GM08714 (cell line): ENCODE results near the gene COL15A1.

Experiments used
- H3K4me3 ChIP-seq: fragments of 200-500 bp; sonication (Bioruptor generic); 2 replicates; pipeline ENCODE4 v1.5.1; 2014; ENCODE audit warnings: mild to moderate bottlenecking, low read length, inconsistent platforms
- ZNF274 ChIP-seq: IDR thresholded peaks from 2 replicates; pipeline ENCODE4 v1.6.1; 2012; ENCODE audit warnings: mild to moderate bottlenecking, low read depth, low read length

COL15A1 gene

DNA sequence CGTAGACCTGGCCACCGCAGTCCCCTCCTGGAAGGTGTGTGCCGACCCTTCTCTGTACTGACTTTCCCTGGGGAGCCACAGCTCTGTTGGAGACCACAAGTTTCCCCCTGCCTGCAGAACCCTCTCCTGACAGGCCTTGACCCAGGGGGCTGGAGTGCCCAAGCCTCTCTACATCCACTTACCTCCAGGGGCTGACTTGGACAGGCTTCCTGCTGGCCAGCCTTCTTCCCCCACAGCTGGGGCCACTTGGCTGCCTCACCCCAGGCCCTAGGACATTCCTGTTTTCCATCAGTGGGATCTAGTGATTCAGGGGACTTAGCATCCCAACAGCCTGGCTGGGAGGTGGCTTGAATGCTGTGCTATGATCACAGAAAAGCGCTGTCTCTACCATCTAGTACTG is 23.6 kb downstream of the COL15A1 start:
- TF ChIP-seq ZNF274, result no peak

DNA sequence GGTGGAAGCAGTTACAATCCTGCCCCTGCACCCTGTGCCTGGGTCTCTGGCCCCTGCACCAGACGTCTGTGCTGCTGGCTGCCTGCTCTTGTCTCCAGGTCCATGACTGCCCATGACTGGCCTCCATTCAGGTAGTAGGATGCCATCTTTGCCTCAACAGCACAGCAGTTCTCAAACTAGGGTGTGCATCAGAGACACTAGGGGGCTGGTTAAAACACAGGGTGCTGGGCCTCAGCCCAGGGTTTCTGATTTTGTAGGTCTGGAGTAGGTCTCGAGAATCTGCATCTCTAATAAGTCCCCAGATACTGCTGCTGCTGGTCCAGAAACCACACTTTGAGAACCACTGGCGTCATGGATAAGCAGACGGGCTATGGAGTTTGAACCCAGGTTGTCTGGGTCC is 24.0 kb downstream of the COL15A1 start:
- no peak for TF ChIP-seq ZNF274
- no peak overlapping the region for H3K4me3 ChIP-seq

More for the DNA sequence above, 23.6 kb downstream of the COL15A1 start:
- no peak overlapping the region for H3K4me3 ChIP-seq

DNA sequence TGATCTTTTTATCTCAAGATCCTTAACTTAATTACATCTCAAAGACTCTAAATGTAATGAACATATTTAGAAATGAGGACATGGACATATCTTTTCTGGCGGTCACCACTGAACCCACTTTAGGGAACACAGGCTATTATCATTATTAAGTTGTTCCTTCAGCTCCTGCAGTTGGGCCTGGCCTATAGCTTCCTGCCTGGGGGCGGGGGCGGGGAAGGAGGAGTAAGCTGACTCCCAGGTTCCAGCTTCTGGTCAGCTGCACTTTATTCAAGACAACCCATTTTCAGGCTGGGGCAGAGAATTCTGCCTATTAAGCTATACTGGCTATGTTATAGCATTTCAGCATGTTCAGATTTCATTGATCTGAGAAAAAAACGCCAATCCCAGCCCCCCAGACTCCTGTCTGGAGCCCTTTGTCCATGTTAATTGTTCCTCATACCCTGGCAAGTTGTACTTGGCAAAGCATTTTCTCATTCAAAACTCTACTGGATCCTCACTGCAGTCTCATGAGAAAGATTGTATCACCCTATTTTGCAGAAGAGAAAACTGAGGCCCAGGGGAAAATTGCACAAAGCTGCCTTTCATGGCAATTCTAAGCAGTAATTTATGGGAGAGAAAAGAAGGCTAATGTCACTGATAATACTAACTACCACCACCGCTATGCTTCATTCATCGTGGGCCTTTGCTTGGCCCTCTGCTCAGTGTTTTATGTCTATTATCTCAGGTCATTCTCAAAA is 25.1 kb downstream of the COL15A1 start:
- no peak for TF ChIP-seq ZNF274

DNA sequence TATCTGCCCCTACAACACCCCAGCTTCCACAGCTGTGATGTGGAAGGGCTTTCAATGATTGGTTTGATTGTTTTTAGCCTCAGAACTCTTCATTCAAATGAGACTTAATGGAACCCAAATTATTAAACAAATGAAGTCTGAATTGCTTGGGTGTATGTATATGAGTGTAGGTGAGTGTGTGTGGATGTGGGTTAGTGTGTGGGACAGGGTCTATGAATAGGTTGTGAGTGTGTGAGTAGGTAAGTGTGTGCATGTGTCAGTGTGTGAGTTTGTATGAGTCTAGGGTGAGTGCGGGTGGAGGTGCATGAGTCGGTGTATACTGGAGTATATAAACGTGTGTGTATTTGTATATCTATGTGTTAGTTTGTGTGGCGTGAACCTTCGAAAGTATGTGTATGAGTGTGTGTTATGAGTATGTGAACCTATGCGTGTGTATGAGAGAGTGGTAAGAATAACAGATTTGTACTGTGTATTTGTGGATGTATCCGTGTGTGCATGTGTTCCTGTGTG is 26.9 kb downstream of the COL15A1 start:
- no peak overlapping the region for H3K4me3 ChIP-seq
- no peak for TF ChIP-seq ZNF274

More for the DNA sequence above, 25.1 kb downstream of the COL15A1 start:
- no peak overlapping the region for H3K4me3 ChIP-seq

DNA sequence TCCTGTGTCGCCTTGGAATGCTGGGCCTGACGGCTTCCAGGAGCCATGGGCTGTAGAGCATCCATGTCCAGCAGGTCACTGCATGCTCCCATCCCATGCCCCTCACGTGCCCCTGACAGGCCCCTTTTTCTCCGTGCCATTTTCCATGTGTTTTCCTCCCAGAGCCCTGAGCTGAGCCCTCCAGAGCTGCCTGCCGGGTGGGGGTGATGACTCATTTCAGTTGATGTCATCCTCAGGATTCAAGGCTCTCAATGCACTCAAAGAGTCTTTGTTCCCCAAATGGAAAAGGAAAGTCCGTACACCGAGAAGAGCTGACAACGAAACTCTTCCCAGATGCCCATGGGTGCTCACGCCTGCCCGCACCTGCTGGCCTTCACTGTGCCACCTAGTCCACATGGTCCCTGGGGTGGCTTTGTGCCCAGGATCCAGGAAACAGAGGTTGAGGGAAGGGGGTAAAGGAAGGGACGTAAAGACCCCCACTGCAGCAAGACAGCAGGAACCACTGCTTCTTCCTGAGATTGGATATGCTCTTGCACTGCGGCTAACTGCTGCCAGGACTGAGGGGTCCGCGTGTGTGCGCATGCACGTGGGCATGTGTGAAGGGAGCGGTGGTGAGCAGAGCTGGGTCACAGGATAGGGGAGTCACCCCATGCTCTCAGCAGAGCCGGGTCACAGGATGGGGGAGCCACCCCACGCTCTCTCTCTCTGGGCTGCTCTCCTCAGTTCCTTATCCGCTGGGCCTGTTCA is 27.6 kb downstream of the COL15A1 start:
- TF ChIP-seq ZNF274, result no peak
- H3K4me3 ChIP-seq, result no peak overlapping the region

DNA sequence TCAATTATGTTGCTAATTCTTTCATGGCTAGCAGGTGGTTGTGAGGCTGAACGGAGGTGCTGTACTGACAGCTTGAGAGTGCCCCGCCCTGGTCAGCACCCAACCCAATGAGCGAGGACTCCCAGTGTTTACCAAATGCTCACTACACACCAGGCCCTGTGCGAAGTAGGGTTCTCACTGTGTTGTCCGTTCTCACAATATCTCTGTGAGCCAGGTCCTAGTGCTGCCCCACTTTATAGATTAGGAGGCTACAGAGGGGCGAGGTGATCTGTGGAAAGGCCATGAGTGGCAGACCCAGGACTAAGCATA is 28.2 kb downstream of the COL15A1 start:
- no peak overlapping the region for H3K4me3 ChIP-seq
- TF ChIP-seq ZNF274, result no peak

DNA sequence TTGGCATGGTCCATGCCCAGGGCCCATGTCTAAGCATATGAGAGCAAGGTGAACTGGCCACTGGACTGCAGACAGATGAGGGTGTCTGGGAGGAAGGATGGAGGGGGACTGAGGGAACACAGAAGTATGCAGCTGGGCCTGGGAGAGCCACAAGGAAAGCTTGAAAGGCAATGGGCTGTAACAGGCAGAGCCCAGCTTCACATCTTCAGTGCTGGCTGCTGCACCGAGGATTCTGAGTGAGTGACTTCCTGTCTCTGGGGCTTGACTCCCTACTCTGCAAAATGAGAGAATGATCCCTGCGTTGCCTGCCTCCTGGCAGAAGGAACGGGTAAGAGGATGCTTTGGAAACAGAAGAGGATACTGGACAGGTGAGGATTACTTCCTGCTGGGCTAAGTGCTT is 29.0 kb downstream of the COL15A1 start:
- TF ChIP-seq ZNF274, result no peak
- no peak overlapping the region for H3K4me3 ChIP-seq

DNA sequence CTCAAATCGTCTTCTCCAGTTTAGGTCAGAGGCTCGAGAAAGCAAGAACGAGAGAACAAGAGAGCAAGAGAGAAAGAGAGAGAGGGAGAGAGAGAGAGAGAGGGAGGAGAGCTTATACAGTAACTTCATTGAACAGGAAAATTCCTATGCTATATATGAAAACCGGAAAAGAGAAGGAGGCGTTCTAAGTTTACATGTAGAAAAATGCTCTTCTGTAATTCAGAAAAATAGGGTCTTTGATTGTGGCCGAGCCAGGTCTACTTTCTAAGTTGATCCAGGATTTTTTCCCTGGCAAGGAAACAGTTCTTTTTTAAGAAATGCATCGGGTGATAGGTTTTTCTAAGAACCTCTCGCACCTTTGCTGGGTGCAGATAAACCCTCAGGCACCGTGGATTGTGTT is 29.5 kb downstream of the COL15A1 start:
- no peak for TF ChIP-seq ZNF274
- no peak overlapping the region for H3K4me3 ChIP-seq

DNA sequence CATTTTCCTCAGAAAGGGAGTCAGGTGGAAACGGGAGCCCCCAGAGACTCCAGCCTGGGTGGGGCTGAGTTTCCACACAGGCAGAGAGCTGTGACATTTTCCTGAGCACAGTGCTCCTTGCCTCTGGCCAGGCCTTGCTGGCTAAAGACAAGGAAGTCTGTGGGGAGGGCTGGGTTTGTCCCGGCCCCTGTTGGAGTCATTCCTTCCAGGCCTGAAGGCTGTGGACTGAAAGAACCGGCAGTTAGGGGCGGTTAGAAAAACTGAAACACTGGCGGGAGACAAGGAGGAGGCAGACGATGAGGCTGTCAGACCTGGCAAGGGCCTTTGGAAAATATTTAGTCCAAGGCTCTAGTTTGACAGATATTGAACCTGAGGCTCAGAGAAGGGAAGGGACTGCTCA is 29.9 kb downstream of the COL15A1 start:
- TF ChIP-seq ZNF274, result no peak
- no peak overlapping the region for H3K4me3 ChIP-seq

DNA sequence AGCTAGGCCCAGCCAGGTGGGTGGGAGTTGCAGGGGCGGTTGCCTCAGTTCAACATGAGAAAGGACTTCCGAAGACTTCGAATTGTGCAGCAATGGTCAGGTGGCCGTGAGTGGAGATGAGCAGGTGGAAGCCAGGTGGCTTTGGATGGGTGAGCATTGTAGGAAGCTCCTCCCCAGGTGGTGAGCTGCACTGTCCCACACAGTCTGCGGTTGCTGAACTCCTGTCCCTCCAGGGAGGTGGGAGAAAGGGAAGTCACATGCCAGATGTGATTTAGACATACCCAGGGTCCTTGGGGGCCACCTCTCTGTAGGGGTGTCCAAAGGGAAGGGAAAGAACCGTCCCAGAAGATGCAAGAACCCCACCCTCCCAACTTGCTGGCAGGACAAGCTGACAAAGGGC is 30.4 kb downstream of the COL15A1 start:
- TF ChIP-seq ZNF274, result no peak
- no peak overlapping the region for H3K4me3 ChIP-seq

DNA sequence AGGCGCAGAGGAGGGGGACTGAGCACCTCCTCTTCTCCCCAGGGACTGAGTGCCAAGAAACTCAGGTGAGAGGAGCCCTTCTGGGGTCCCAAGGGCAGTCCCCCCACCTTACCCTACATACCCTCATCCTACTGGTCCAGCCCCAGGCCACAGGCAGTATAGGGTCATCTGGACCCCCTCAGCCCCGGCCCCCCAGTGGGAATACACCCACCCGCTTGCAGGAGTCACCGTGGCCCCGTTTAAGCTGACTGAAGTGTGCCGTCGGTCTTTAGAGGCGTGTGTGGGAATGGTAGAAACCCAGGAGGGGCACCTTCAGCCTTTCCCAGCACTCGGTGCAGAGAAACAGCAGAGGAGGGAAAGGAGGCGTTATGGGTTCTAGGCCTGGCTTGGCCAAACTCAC is 30.8 kb downstream of the COL15A1 start:
- H3K4me3 ChIP-seq, result no peak overlapping the region
- no peak for TF ChIP-seq ZNF274

DNA sequence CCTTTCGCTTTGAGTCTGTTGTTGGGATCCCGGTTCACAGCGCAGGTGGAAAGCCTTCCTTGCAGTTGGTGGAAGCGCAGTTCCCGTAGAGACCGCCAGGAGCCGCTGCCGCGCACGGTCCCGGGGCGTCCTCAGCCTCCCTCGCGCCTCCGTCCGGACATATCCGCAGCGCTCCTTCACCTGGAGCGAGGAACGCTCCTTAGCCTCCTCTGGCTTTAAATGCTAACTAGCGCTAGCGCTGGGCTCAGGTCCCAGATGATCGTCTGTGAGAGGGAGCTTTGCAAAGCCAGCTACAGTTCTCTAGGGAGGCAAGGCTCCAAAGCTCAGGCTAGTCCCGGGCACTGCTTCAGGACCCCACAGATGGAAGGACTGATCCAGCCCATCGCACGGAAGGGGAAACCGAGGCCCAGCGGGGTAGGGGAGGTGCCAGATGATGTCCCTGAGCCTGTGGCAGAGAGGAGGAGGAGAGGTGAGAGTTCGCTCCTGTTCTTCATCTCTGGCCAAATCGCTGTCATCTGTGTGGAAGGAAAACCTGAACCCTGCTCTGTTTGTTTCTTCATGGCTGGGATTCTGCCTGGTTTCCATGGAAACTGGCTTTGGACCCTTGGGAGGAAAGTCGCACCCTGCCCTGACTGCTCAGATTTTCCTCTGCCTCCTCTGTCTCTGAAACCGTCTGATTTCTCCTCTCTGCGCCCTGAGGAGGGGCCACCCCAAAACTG is 31.4 kb downstream of the COL15A1 start:
- no peak for TF ChIP-seq ZNF274
- H3K4me3 ChIP-seq, result no peak overlapping the region

DNA sequence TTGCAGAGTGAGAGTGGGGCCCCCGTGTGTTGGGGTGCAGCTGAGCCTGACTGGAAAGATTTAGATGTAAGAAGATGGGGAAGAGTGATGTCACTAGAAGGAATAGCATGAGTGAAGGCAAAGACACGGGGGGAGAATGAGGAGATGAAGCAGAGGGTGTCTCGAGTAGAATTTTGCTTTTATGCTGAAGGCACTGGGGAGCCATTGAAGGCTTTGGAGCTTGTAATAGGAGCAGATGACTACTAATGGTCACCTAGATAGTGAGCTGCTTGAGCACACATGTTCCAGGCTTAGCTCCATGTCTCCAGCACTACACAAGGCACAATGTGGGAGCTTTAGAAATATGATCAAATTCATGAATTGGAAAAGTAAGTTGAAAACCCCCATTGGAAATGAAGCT is 32.1 kb downstream of the COL15A1 start:
- no peak overlapping the region for H3K4me3 ChIP-seq
- no peak for TF ChIP-seq ZNF274

DNA sequence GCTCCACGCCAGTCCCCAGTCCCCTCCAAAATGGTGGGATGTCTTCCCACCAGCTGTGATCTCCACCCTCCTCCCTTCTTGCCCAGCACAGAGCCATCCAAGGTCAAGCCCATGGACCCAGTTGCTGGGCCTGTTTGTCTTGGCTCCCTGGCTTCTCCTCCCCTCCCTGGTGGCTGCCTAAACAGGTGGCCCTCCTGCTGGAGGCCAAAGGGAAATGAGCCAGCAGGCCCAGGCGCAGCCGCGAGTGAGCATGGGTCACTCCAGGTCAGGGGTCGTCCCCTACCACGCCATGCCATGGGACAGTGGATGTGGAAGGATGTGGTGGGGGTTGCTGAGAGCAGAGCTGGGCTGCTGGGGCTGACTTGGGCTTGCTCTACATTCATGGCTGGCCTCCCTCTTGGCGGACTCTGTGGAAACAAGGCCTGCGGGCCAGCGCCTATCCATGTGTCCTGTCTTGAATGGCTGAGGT is 33.6 kb downstream of the COL15A1 start:
- no peak for TF ChIP-seq ZNF274
- no peak overlapping the region for H3K4me3 ChIP-seq

DNA sequence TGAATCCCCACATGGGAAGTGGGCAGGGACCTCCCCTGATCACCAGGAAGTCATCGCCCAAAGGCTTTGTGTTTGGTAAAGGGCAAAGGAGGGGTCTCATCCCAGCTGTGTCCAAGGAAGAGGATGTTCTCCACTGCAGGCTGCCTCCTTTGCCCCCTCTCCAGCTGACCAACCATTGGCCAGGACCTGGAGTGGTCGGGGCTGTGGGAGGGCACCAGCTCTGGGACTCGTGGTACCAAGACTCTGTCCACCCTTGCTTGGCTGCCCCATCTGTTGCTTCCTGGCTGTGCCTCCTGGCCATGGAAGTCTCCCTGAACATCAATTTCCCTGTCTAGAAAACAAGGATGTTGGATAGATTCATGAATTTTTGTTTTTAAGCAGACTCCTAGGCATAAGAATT is 34.1 kb downstream of the COL15A1 start:
- no peak overlapping the region for H3K4me3 ChIP-seq
- no peak for TF ChIP-seq ZNF274
